A549 (cell line): ENCODE data around the gene UVSSA. TPM values are rescaled to one million over a fixed set of nuclear protein-coding genes. Genes with fewer than 3 reads are reported as not detected.

Source experiments
- ATAC-seq, 2 experiments: fragments of 200-7000 bp in 1 of 2; fragments of >200 bp in 1 of 2; cut with Nextera tagmentation in 1 of 2; cut with Tn5 transposase in 1 of 2; 3 replicates each; pipeline versions ENCODE4 v1.8.0 to v1.9.1; 2018 to 2020; ENCODE audit warnings: mild to moderate bottlenecking in 1 of 2, moderate library complexity in 1 of 2
- CTCF ChIA-PET: fragments of 300-600 bp; sonication (Branson Sonifier 250); formaldehyde crosslinking; extraction: SDS; loops from one replicate; lab custom pipeline; 2021; ENCODE audit warnings: antibody characterized with exemption, inconsistent platforms; lab: Yijun Ruan, JAX
- POLR2A ChIA-PET: fragments of 350-600 bp; formaldehyde crosslinking; extraction: SDS; loops from one replicate; lab custom pipeline; 2021; ENCODE audit warnings: antibody characterized with exemption, inconsistent platforms; lab: Yijun Ruan, JAX
- DNase-seq, 2 experiments: peaks; one replicate each; pipeline versions ENCODE4 v3.0.0 to v3.0.0-alpha.2; 2011 to 2016; ENCODE audit warnings: low read depth in 1 of 2, low spot score in 1 of 2
- FAIRE-seq: peaks from 2 replicates; lab custom pipeline; 2011; peaks lifted over from hg19 to GRCh38; lab: Jason Lieb, UNC
- H3K27ac ChIP-seq, 2 experiments: fragments of >200 bp; sonication (Bioruptor Twin); formaldehyde crosslinking; 3 replicates each; pipeline ENCODE4 v1.5.1; 2016 to 2017
- H3K4me1 ChIP-seq: fragments of >200 bp; sonication (Bioruptor Twin); formaldehyde crosslinking; 3 replicates; pipeline ENCODE4 v1.6.1; 2016
- H3K4me2 ChIP-seq: fragments of >200 bp; sonication (Bioruptor Twin); formaldehyde crosslinking; 3 replicates; pipeline ENCODE4 v1.6.1; 2016
- H3K4me3 ChIP-seq: fragments of >200 bp; sonication (Bioruptor Twin); formaldehyde crosslinking; 3 replicates; pipeline ENCODE4 v1.5.1; 2016
- H3K9me3 ChIP-seq: fragments of >200 bp; sonication (Bioruptor Twin); formaldehyde crosslinking; 3 replicates; pipeline ENCODE4 v1.6.1; 2016
- ATOH8 ChIP-seq: fragments of 250-450 bp; sonication (Bioruptor Pico); IDR thresholded peaks from 2 replicates; pipeline ENCODE4 v1.5.0; 2020; ENCODE audit warnings: low read depth, mild to moderate bottlenecking, moderate library complexity
- CBX2 ChIP-seq: fragments of 200-600 bp; sonication (generic); IDR thresholded peaks from 2 replicates; pipeline ENCODE4 v1.6.1; 2016; ENCODE audit warnings: low read depth, mild to moderate bottlenecking, borderline replicate concordance
- CHD2 ChIP-seq: fragments of 150-350 bp; IDR thresholded peaks from 2 replicates; pipeline ENCODE4 v1.6.1; 2014; ENCODE audit warnings: low read length; ENCODE audit not compliant: partially characterized antibody
- CHD4 ChIP-seq: fragments of 200-600 bp; sonication (generic); IDR thresholded peaks from 2 replicates; pipeline ENCODE4 v1.6.1; 2016; ENCODE audit warnings: antibody characterized with exemption, mild to moderate bottlenecking, borderline replicate concordance
- CTCF ChIP-seq: fragments of >200 bp; sonication (Bioruptor Twin); formaldehyde crosslinking; IDR thresholded peaks from 3 replicates; pipeline ENCODE4 v1.5.1; 2016
- EP300 ChIP-seq, 2 experiments: fragments of >200 bp; sonication (Bioruptor Twin); formaldehyde crosslinking; IDR thresholded peaks; 2 replicates in 1 of 2; 3 replicates in 1 of 2; pipeline ENCODE4 v1.6.1; 2016 to 2017
- FOXS1 ChIP-seq: fragments of 250-450 bp; sonication (Bioruptor Pico); IDR thresholded peaks from 2 replicates; pipeline ENCODE4 v1.5.0; 2020; ENCODE audit warnings: mild to moderate bottlenecking, moderate library complexity
- HMGXB4 ChIP-seq: fragments of 250-450 bp; sonication (Bioruptor Pico); IDR thresholded peaks from 2 replicates; pipeline ENCODE4 v1.5.0; 2021; ENCODE audit warnings: mild to moderate bottlenecking, moderate library complexity, borderline replicate concordance
- HOXB13 ChIP-seq: fragments of 250-450 bp; sonication (Bioruptor Pico); IDR thresholded peaks from 2 replicates; pipeline ENCODE4 v1.5.0; 2020; ENCODE audit warnings: low read depth, mild to moderate bottlenecking, moderate library complexity
- JUN ChIP-seq, 2 experiments: fragments of >200 bp; sonication (Bioruptor Twin); formaldehyde crosslinking; IDR thresholded peaks; 2 replicates in 1 of 2; 3 replicates in 1 of 2; pipeline ENCODE4 v1.6.1; 2016 to 2017
- KDM5A ChIP-seq: fragments of 200-600 bp; sonication (generic); IDR thresholded peaks from 2 replicates; pipeline ENCODE4 v1.6.1; 2016; ENCODE audit warnings: antibody characterized with exemption, mild to moderate bottlenecking
- MAX ChIP-seq: IDR thresholded peaks from 2 replicates; pipeline ENCODE4 v1.6.1; 2012
- MAZ ChIP-seq: fragments of 150-350 bp; IDR thresholded peaks from 2 replicates; pipeline ENCODE4 v1.6.1; 2014; ENCODE audit warnings: antibody characterized with exemption, low read depth, low read length, borderline replicate concordance
- NPAS2 ChIP-seq: fragments of 250-450 bp; sonication (Bioruptor Pico); IDR thresholded peaks from 2 replicates; pipeline ENCODE4 v1.8.0; 2022; ENCODE audit warnings: mild to moderate bottlenecking, moderate library complexity, borderline replicate concordance
- NR3C1 ChIP-seq: fragments of >200 bp; sonication (Bioruptor Twin); formaldehyde crosslinking; IDR thresholded peaks from 3 replicates; pipeline ENCODE4 v1.6.1; 2017
- PBX3 ChIP-seq: IDR thresholded peaks from 2 replicates; pipeline ENCODE4 v1.6.1; 2012
- PHF8 ChIP-seq: fragments of 200-600 bp; sonication (generic); IDR thresholded peaks from 2 replicates; pipeline ENCODE4 v1.6.1; 2016; ENCODE audit warnings: low read depth, mild to moderate bottlenecking, antibody characterized with exemption, moderate library complexity, borderline replicate concordance
- POLR2A ChIP-seq: IDR thresholded peaks from 2 replicates; pipeline ENCODE4 v1.6.1; 2012; ENCODE audit warnings: mild to moderate bottlenecking, low read length
- RCOR1 ChIP-seq: fragments of 150-350 bp; IDR thresholded peaks from 2 replicates; pipeline ENCODE4 v1.6.1; 2014; ENCODE audit warnings: antibody characterized with exemption, low read length, low read depth
- RFX5 ChIP-seq: fragments of 450-650 bp; IDR thresholded peaks from 2 replicates; pipeline ENCODE4 v1.7.1; 2014; ENCODE audit warnings: antibody characterized with exemption, mild to moderate bottlenecking, moderate library complexity
- ZC3H11A ChIP-seq: fragments of 450-650 bp; IDR thresholded peaks from 2 replicates; pipeline ENCODE4 v1.6.1; 2014; ENCODE audit warnings: antibody characterized with exemption, mild to moderate bottlenecking
- ZFP36 ChIP-seq: fragments of 450-650 bp; IDR thresholded peaks from 2 replicates; pipeline ENCODE4 v1.6.1; 2014; ENCODE audit warnings: borderline replicate concordance; ENCODE audit not compliant: partially characterized antibody
- WGBS: methylation state at CpG from one replicate; pipeline ENCODE4 v1.1.6; 2017; ENCODE audit errors: missing lambda C conversion rate; 5-methylcytosine and 5-hydroxymethylcytosine counted together
- polyA plus RNA-seq, 4 experiments: library from polyadenylated mRNA; depleted of rRNA in 3 of 4; stranded (reverse); fragments of >200 nt; fragmentation: RNase III in 1 of 4; extraction: RNeasy Plus Mini Kit Qiagen cat#74134 plus additional on column Dnase treatment in 1 of 4; gene quantifications; 2 replicates in 3 of 4; 3 replicates in 1 of 4; pipeline ENCODE4 v1.2.3, GENCODE V29; 2011 to 2017

UVSSA gene
- polyA plus RNA-seq, 2 of the 4 experiments (the other 2 are of a cell fraction) = 4.5 to 6.9 TPM

GRCh38 chr4:1327526-1328266 lies 19.3 kb upstream of the UVSSA start:
- TF ChIP-seq JUN (IDR thresholded peaks at IDR 0.05) = no peak
- no peak for TF ChIP-seq EP300 (IDR thresholded peaks at IDR 0.05)
- no peak for TF ChIP-seq CHD2
- no peak for TF ChIP-seq ZFP36
- TF ChIP-seq NR3C1 = no peak
- no peak for TF ChIP-seq ZC3H11A
- TF ChIP-seq PHF8 = no peak
- TF ChIP-seq POLR2A = no peak
- no peak for TF ChIP-seq FOXS1 (CRISPR knock-in tag)
- TF ChIP-seq CTCF = no peak
- TF ChIP-seq MAX = no peak
- TF ChIP-seq HMGXB4 (CRISPR knock-in tag) = no peak
- no peak for TF ChIP-seq NPAS2 (CRISPR knock-in tag)
- TF ChIP-seq PBX3 = no peak
- TF ChIP-seq KDM5A = no peak
- no peak for TF ChIP-seq RCOR1
- Histone ChIP-seq H3K4me2 (no peak overlapping the region), H3K4me1 (peaks cover 14% of the 10 kb centered on the region; the same call in 2 of the 3 replicates), H3K4me3 (no peak overlapping the region), H3K27ac (no peak overlapping the region), H3K9me3 (no peaks in the 10 kb centered on the region)
- ChIA-PET POLR2A (no interaction called here), CTCF (interaction anchor here (0.6 to 1.0 kb wide), 2 partner anchors 9 to 278 kb away, joined by 3 read pairs; no protein-coding TSS in a partner anchor)
- DNase-seq (no peak), ATAC-seq (no peak), FAIRE-seq (no peak)
- 92% methylated on average over 13 of the region's 33 CpGs for WGBS

- DNase-seq (no peak), ATAC-seq (no peak), FAIRE-seq (no peak)
- no peak overlapping the region for H3K4me3 ChIP-seq
- peaks cover 8% of the 10 kb centered on the region; the same call in 2 of the 3 replicates for H3K4me1 ChIP-seq
- POLR2A ChIA-PET = no interaction called here
- no peaks in the 10 kb centered on the region for H3K9me3 ChIP-seq
- CTCF ChIA-PET = interaction anchor here (0.6 kb wide), 1 partner anchor 278 kb away, joined by 3 read pairs; no protein-coding TSS in a partner anchor
- 93% methylated on average over 25 of the region's 51 CpGs for WGBS
- no peak overlapping the region for H3K4me2 ChIP-seq
- H3K27ac ChIP-seq = no peak overlapping the region
- TF ChIP-seq MAZ = no peak
- no peak for TF ChIP-seq MAX
- TF ChIP-seq CHD4 = no peak
- no peak for TF ChIP-seq ATOH8 (CRISPR knock-in tag)
- no peak for TF ChIP-seq CHD2
- TF ChIP-seq CTCF = no peak
- TF ChIP-seq RFX5 = no peak
- no peak for TF ChIP-seq CBX2
- TF ChIP-seq HOXB13 (CRISPR knock-in tag) = no peak
These were observed 18.5 kb upstream of the UVSSA start for GRCh38 chr4:1328267-1329155.
